Measurements from ENCODE around the gene CACNA2D2.

The CACNA2D2 gene

DNA sequence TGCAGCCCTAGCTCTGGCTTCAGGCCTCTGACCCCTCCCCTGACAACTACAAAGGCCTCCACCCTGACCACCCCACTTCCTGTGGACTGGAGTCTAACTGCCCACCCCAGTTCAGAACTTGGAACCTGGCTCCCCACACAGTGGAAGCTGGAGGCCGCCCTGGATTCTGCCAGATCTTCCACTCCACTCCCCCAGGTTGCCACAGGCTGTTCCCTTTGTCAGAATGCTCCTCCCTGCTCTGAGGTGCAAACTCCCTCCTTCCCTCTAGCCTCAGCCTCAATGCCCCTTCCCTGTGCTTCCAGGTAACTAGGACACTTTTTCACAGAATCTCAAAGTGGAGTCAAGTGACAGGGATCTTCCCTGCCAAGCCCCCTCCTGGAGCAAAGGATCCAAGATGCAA is 81.3 kb downstream of the CACNA2D2 start:
- Histone ChIP-seq H4K20me1 (no peaks in the 10 kb centered on the region), H3K9ac (no peak overlapping the region), H3K4me2 (no peak overlapping the region), H3K27me3 (no peaks in the 10 kb centered on the region), H3K4me1 (peaks cover 24% of the 10 kb centered on the region), H3K27ac (no peak overlapping the region), H3K4me3 (no peak overlapping the region), H3K36me3 (no peaks in the 10 kb centered on the region), H3K9me3 (no peaks in the 10 kb centered on the region)
- TF ChIP-seq Cebpa-rat (IDR thresholded peaks at IDR 0.05) = no peak

DNA sequence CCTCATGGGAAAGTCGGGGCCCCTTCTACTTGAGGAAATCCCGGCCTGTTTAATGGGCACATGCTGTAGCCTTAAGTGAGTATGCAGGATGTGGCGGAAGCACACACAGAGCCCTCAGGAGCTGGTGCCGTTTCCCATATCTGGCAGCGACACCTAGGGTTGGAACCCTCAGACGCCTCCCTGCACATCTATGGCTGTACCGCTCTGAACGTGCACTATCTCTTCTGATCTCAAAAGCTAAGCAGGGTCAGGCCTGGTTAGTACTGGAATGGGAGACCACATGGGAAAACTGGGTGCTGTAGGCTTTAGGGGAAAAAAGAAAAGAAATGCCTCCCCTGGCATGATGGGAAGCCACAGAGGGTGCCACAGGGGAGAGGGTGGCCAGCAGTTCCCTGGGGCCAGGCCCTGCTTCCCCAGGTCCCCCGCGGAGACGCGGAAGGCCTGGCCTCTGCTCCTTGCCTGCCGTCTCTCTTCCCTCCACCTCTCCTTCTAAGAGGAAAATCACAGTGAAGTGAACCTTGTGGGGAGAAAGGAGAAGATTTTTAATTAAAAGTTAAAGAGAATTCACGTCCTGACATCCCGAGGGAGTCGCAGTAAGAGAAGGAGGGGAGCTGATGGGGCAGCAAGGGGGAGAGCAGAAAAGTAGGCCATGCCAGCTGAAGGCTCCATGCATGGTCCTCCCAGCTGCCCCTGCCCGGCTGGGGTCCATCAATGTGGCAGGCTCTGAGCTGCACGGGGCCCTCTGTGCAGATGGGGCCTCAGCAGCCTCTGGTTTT is 83.7 kb downstream of the CACNA2D2 start:
- Histone ChIP-seq H3K4me1 (peaks cover 24% of the 10 kb centered on the region), H3K27ac (no peak overlapping the region), H4K20me1 (no peaks in the 10 kb centered on the region; the same call in 1 of the 2 replicates), H3K4me3 (no peak overlapping the region), H3K36me3 (no peaks in the 10 kb centered on the region), H3K4me2 (no peak overlapping the region), H3K27me3 (no peaks in the 10 kb centered on the region), H3K9ac (no peak overlapping the region), H3K9me3 (no peaks in the 10 kb centered on the region)
- no peak for TF ChIP-seq Cebpa-rat (IDR thresholded peaks at IDR 0.05)

DNA sequence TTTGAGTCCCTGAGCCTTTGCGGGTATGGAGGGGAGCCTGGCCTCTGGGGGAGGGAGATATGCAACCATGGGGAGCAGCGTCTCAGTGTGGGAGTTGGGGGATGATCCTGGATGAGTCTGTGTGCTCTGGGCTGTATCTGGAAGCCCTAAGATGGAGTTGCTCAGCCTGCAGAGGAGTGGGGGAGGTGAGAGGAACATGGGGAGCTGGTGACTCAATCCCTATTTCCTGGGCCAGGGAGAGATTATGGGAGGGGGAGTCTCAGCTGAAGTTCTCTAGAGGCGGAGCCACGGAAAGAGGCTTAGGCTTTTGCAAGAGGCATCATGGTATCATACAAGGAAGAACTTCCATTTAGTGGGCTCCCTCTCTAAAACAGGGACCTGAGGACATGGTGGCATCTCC is 84.6 kb downstream of the CACNA2D2 start:
- Histone ChIP-seq H3K27me3 (no peaks in the 10 kb centered on the region), H3K36me3 (no peaks in the 10 kb centered on the region), H3K9me3 (no peaks in the 10 kb centered on the region), H4K20me1 (no peaks in the 10 kb centered on the region; the same call in 1 of the 2 replicates), H3K27ac (no peak overlapping the region), H3K4me3 (no peak overlapping the region), H3K4me1 (peaks cover 16% of the 10 kb centered on the region), H3K4me2 (no peak overlapping the region), H3K9ac (no peak overlapping the region)
- TF ChIP-seq Cebpa-rat (IDR thresholded peaks at IDR 0.05) = no peak

DNA sequence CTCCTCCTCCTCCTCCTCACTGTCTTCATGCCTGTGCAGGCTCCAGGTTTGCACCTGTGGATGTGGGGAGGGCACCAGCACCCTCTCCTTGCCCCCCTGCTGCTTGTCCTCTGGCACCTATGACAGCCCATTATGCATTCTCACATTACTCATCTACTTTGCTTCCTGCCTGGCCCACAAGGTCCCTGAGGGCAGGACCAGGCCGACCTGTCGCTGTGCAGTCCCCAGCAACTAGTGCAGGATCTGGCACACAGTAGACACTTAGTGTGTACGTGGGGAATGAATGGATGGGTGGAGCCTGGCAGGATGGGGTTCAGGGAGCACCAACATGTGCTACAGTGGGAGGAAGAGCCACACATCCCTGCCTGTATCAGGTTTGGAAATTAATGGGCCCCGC is 85.8 kb downstream of the CACNA2D2 start:
- no peaks in the 10 kb centered on the region; the same call in 1 of the 2 replicates for H4K20me1 ChIP-seq
- no peak overlapping the region for H3K4me2 ChIP-seq
- H3K4me1 ChIP-seq = peaks cover 16% of the 10 kb centered on the region
- H3K27me3 ChIP-seq = no peaks in the 10 kb centered on the region
- no peaks in the 10 kb centered on the region for H3K36me3 ChIP-seq
- no peak for TF ChIP-seq Cebpa-rat (IDR thresholded peaks at IDR 0.05)
- no peak overlapping the region for H3K9ac ChIP-seq
- no peak overlapping the region for H3K27ac ChIP-seq
- H3K9me3 ChIP-seq = no peaks in the 10 kb centered on the region
- no peak overlapping the region for H3K4me3 ChIP-seq

DNA sequence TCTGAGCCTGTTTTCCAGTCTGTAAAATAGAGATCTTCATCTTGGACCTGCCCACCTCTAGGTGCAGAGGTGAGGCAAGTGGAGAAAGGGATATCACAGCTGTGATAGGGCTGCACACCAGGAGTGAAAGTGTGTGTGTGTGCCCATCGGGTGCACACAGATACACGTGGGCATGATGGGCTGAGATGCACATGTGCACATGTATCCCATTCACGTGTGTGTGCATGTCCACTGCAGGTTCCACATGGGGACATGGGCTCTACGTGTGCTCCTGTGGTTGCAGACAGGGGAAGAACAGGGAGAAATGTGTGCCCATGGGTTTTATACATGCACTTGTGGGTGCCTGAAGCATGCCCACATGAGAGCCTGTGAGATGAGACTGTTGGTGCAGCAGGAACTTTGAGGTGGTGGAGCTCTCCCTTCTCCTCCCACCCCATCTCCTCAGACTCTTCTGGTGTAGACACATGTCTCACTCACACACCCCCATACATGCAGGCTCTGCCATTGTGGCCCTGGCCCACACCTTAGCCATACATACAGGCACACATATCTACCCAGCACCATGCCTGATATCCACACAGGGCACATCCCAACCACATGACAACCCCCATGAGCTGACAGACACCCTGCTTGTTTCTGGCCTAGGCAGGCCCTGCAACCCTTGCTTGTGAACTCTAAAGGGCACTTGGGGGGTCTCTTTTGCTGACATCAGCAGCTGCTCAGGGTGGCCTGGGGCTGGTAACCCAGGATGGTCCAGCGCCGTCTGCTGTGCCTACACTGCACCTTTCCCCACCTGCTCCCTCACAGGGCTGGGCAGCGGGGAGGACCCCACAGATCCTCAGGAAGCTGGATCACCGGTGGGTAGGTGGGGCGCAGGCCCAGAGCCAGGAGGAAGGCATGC is 86.4 kb downstream of the CACNA2D2 start:
- Histone ChIP-seq H4K20me1 (no peaks in the 10 kb centered on the region; the same call in 1 of the 2 replicates), H3K4me2 (no peak overlapping the region), H3K27me3 (no peaks in the 10 kb centered on the region), H3K9ac (no peak overlapping the region), H3K9me3 (no peaks in the 10 kb centered on the region), H3K4me3 (no peak overlapping the region), H3K36me3 (no peaks in the 10 kb centered on the region), H3K27ac (no peak overlapping the region), H3K4me1 (peaks cover 16% of the 10 kb centered on the region)
- TF ChIP-seq Cebpa-rat (IDR thresholded peaks at IDR 0.05) = no peak

DNA sequence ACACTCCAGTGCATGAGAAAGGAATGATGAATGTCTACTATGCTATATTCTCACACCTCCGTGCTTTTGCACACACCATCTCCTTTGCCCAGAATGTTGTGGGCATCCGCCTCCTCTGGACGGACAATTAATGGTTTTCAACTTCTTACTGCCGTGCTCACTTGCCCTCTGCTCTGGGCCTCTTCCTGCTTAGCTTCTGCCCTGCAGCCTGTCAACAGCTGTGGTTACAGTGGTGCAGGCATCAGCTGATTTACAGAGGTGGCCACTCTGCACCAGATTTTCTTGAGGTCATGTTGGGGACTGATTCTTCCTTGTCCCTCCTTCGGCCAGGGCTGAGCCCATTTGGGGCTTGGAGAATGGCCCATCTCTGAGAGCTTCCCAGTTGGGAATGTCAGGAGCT is 87.6 kb downstream of the CACNA2D2 start:
- Histone ChIP-seq H3K27me3 (no peaks in the 10 kb centered on the region), H3K9me3 (no peaks in the 10 kb centered on the region), H4K20me1 (no peaks in the 10 kb centered on the region; the same call in 1 of the 2 replicates), H3K4me3 (no peak overlapping the region), H3K36me3 (no peaks in the 10 kb centered on the region), H3K4me2 (no peak overlapping the region), H3K4me1 (peaks cover 16% of the 10 kb centered on the region), H3K27ac (no peak overlapping the region), H3K9ac (no peak overlapping the region)
- TF ChIP-seq Cebpa-rat (IDR thresholded peaks at IDR 0.05) = no peak

DNA sequence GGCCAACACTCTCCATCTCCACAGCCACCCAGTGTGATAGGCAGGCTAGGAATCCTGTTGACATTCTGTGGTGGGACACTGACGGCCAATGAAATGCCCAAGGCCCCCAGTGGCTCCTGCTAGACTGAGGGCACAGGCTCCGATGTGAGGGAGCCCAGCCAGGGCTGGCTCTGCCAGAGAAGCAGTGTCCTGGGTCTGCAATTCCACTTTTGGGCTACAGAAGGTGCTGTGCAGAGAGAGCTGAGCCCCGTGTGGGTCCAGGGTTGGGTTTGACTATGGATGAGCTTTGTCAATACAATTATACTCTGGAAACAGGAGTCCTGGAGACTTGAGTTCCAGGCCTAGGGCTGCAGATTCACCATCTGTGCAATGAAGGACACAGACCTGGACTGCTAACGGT is 88.4 kb downstream of the CACNA2D2 start:
- Histone ChIP-seq H3K4me3 (no peak overlapping the region), H3K9ac (no peak overlapping the region), H3K27me3 (no peaks in the 10 kb centered on the region), H3K9me3 (no peaks in the 10 kb centered on the region), H3K4me2 (no peak overlapping the region), H3K36me3 (no peaks in the 10 kb centered on the region), H3K27ac (no peak overlapping the region), H4K20me1 (no peaks in the 10 kb centered on the region; the same call in 1 of the 2 replicates), H3K4me1 (peaks cover 15% of the 10 kb centered on the region)
- no peak for TF ChIP-seq Cebpa-rat (IDR thresholded peaks at IDR 0.05)

DNA sequence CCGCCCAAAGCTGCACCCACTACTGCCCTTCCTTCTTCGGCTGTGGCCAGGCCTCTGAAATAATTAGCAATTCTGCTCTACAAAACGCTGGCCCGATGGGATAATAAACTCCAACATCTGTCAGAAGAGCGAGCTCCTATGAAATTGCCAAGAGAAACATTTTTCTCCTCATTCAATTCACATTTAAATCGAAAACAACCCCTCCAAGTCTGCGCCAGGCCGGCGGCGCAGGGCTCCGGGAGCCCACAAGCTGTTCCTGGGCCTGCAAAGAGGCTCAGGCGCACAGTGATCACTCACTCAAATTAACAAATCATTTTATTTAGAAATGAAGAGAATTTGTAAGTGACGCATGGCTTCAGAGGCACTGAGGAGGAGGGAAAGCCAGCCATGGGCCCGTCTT is 88.8 kb downstream of the CACNA2D2 start:
- H4K20me1 ChIP-seq = no peaks in the 10 kb centered on the region; the same call in 1 of the 2 replicates
- peaks cover 10% of the 10 kb centered on the region; the same call in 1 of the 2 replicates for H3K4me1 ChIP-seq
- no peaks in the 10 kb centered on the region for H3K36me3 ChIP-seq
- no peak overlapping the region for H3K9ac ChIP-seq
- TF ChIP-seq Cebpa-rat (IDR thresholded peaks at IDR 0.05) = no peak
- no peak overlapping the region for H3K27ac ChIP-seq
- no peaks in the 10 kb centered on the region for H3K27me3 ChIP-seq
- no peak overlapping the region for H3K4me2 ChIP-seq
- no peaks in the 10 kb centered on the region for H3K9me3 ChIP-seq
- H3K4me3 ChIP-seq = no peak overlapping the region

DNA sequence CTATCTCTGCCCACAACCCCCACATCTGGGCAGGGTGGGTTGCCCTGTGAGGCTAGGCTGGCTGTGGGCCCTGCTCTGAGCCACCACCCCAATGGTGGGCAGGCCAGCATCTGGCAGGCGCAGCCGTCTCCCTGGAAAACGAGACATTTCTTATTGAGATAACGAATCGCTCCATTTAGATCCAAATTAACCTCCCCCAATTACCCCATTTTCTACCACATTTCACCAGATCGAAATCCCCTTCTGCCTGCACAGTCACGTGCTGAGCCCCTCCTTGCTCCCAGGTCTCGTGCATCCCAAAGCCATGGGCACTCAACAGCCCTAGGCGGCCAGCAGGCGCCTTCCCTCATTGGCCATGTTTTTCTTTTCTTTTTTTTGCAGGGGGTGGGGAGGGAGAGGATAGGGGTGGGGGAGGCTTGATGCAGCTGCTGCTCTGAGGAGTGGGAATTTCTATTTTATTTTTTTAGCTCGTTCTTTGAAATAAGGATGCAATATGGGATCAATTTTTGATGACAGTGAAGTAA is 91.1 kb downstream of the CACNA2D2 start:
- Histone ChIP-seq H3K4me1 (peaks cover 1% of the 10 kb centered on the region; the same call in 1 of the 2 replicates), H3K4me3 (no peak overlapping the region), H3K4me2 (no peak overlapping the region), H3K9ac (no peak overlapping the region), H4K20me1 (peaks cover 9% of the 10 kb centered on the region; the same call in 1 of the 2 replicates), H3K36me3 (no peaks in the 10 kb centered on the region), H3K9me3 (no peaks in the 10 kb centered on the region), H3K27me3 (no peaks in the 10 kb centered on the region), H3K27ac (no peak overlapping the region)
- TF ChIP-seq Cebpa-rat (IDR thresholded peaks at IDR 0.05) = no peak

Measured in BLaER1 (cell line).